ENCODE measurements around the gene MRPS6. TPM values are rescaled to one million over a fixed set of nuclear protein-coding genes. Genes with fewer than 3 reads are reported as not detected.

MRPS6 gene
- total RNA-seq, 4 donors from 2014 or later = 33.1 to 63.7 (median 39.3) TPM

- ATAC-seq = no peak
These were observed 58.2 kb downstream of the MRPS6 start for GRCh38 chr21:34131586-34131985.

GRCh38 chr21:34132202-34132601 lies 58.8 kb downstream of the MRPS6 start:
- Histone ChIP-seq H3K36me3 (peaks cover 0 to 11% of the 10 kb centered on the region in 2 donors), H3K27ac (peak overlapping the region in 3 of 4 donors; percentile 83 to 89 (median 87)), H3K27me3 (no peaks in the 10 kb centered on the region), H3K9me3 (no peaks in the 10 kb centered on the region), H3K4me1 (peaks cover 26 to 68% (median 37%) of the 10 kb centered on the region in 3 donors), H3K4me3 (no peak overlapping the region)
- 82 to 84% methylated on average over 8 to 10 of the region's 13 CpGs for WGBS, 2 donors (ENCODE audit: low coverage in 1 of 2)
- TF ChIP-seq POLR2AphosphoS5 (IDR thresholded peaks at IDR 0.05) (no peak), EP300 (IDR thresholded peaks at IDR 0.05) (no peak), CTCF (IDR thresholded peaks at IDR 0.05) (no peak), POLR2A (IDR thresholded peaks at IDR 0.05) (no peak)
- ATAC-seq = no peak

More at GRCh38 chr21:34131586-34131985, 58.2 kb downstream of the MRPS6 start:
- Histone ChIP-seq H3K36me3 (peaks cover 0 to 17% of the 10 kb centered on the region in 2 donors), H3K4me3 (no peak overlapping the region), H3K9me3 (no peaks in the 10 kb centered on the region), H3K27ac (peak overlapping the region; percentile 82 to 89 (median 85)), H3K4me1 (peaks cover 26 to 74% (median 40%) of the 10 kb centered on the region in 3 donors), H3K27me3 (no peaks in the 10 kb centered on the region)
- 75 to 89% methylated on average over 1 to 2 of the region's 4 CpGs for WGBS, 2 donors (ENCODE audit: low coverage in 1 of 2)
- no peak for TF ChIP-seq CTCF (IDR thresholded peaks at IDR 0.05)
- TF ChIP-seq POLR2AphosphoS5 (IDR thresholded peaks at IDR 0.05) = peak; percentile 17
- TF ChIP-seq EP300 (IDR thresholded peaks at IDR 0.05) = no peak

GRCh38 chr21:34132926-34133325 lies 59.5 kb downstream of the MRPS6 start:
- H3K27ac ChIP-seq = peak overlapping the region in 3 of 4 donors; percentile 83 to 89 (median 87)
- peaks cover 0 to 9% of the 10 kb centered on the region in 2 donors for H3K36me3 ChIP-seq
- H3K4me1 ChIP-seq = peaks cover 26 to 60% (median 35%) of the 10 kb centered on the region in 3 donors
- no peaks in the 10 kb centered on the region for H3K27me3 ChIP-seq
- WGBS, 2 donors (ENCODE audit: low coverage in 1 of 2) = 76 to 79% methylated on average over 4 of the region's 4 CpGs
- TF ChIP-seq EP300 (IDR thresholded peaks at IDR 0.05) (no peak), CTCF (IDR thresholded peaks at IDR 0.05) (no peak), POLR2A (IDR thresholded peaks at IDR 0.05) (no peak), POLR2AphosphoS5 (IDR thresholded peaks at IDR 0.05) (no peak)
- no peaks in the 10 kb centered on the region for H3K9me3 ChIP-seq
- no peak overlapping the region for H3K4me3 ChIP-seq
- ATAC-seq = no peak

- no peak for ATAC-seq
- Histone ChIP-seq H3K27ac (peak overlapping the region in 2 of 4 donors; percentile 83 to 89), H3K4me3 (no peak overlapping the region), H3K4me1 (peaks cover 26 to 56% (median 30%) of the 10 kb centered on the region in 3 donors), H3K36me3 (peaks cover 0 to 9% of the 10 kb centered on the region in 2 donors), H3K27me3 (no peaks in the 10 kb centered on the region), H3K9me3 (no peaks in the 10 kb centered on the region)
- TF ChIP-seq POLR2A (IDR thresholded peaks at IDR 0.05) (no peak), POLR2AphosphoS5 (IDR thresholded peaks at IDR 0.05) (no peak), CTCF (IDR thresholded peaks at IDR 0.05) (no peak), EP300 (IDR thresholded peaks at IDR 0.05) (no peak)
- 20 to 71% methylated on average over 1 of the region's 1 CpG for WGBS, 2 donors (ENCODE audit: low coverage in 1 of 2)
These were observed 60.0 kb downstream of the MRPS6 start for GRCh38 chr21:34133392-34133791.

- Histone ChIP-seq H3K27me3 (no peaks in the 10 kb centered on the region), H3K27ac (peak overlapping the region in 2 of 4 donors; percentile 83 to 89), H3K4me3 (no peak overlapping the region), H3K36me3 (peaks cover 0 to 9% of the 10 kb centered on the region in 2 donors), H3K4me1 (peaks cover 24 to 52% (median 27%) of the 10 kb centered on the region in 3 donors), H3K9me3 (no peaks in the 10 kb centered on the region)
- 68 to 88% methylated on average over 2 of the region's 2 CpGs for WGBS, 2 donors (ENCODE audit: low coverage in 1 of 2)
- ATAC-seq = no peak
- TF ChIP-seq POLR2A (IDR thresholded peaks at IDR 0.05) = no peak
- peak in 1 of 4 experiments; percentile 15 for TF ChIP-seq CTCF (IDR thresholded peaks at IDR 0.05)
- TF ChIP-seq POLR2AphosphoS5 (IDR thresholded peaks at IDR 0.05) = no peak
These were observed 60.4 kb downstream of the MRPS6 start for GRCh38 chr21:34133802-34134201.
